GM18508 (cell line): ENCODE results near the gene TBC1D3I.
"Not testable (repeated sequence)": the region's sequence is repeated elsewhere in the genome, so short reads cannot be mapped to it uniquely, and the experiment has no call there.

Source experiments
- ATAC-seq: cut with Tn5 transposase; IDR thresholded peaks from one replicate; pipeline ENCODE4 v1.9.1; 2021; ENCODE audit warnings: moderate number of reproducible peaks; ENCODE audit not compliant: insufficient read depth, unreplicated experiment

The TBC1D3I gene

GRCh38 chr17:36207383-36207782, 57.0 kb downstream of the TBC1D3I start:
- not testable (repeated sequence) for ATAC-seq

GRCh38 chr17:36206486-36206821, 57.9 kb downstream of the TBC1D3I start:
- not testable (repeated sequence) for ATAC-seq

- ATAC-seq = no peak
Observed at GRCh38 chr17:36205637-36206485, 58.5 kb downstream of the TBC1D3I start.

GRCh38 chr17:36204724-36205500, 59.5 kb downstream of the TBC1D3I start:
- no peak for ATAC-seq
